Osteoblast (primary cell): Measurements from ENCODE around the gene SYNM. TPM values are rescaled to one million over a fixed set of nuclear protein-coding genes. Genes with fewer than 3 reads are reported as not detected.

Experiments used
- DNase-seq: peaks from one replicate; pipeline ENCODE4 v3.0.0; 2011; ENCODE audit warnings: low spot score, mixed read lengths; ENCODE audit not compliant: insufficient read length; ENCODE audit errors: missing footprints
- H2AFZ ChIP-seq: 2 replicates; pipeline ENCODE4 v1.6.0; 2011; ENCODE audit warnings: mild to moderate bottlenecking, low read length
- H3K27ac ChIP-seq: 2 replicates; pipeline ENCODE4 v1.5.1; 2011; ENCODE audit warnings: mild to moderate bottlenecking, low read depth, low read length, moderate library complexity
- H3K27me3 ChIP-seq: 2 replicates; pipeline ENCODE4 v1.6.0; 2012; ENCODE audit warnings: mild to moderate bottlenecking, control low read depth, inconsistent platforms, low read length, moderate library complexity; ENCODE audit not compliant: insufficient read depth
- H3K36me3 ChIP-seq: 2 replicates; pipeline ENCODE4 v1.5.1; 2011; ENCODE audit warnings: mild to moderate bottlenecking, low read length, control low read depth, moderate library complexity; ENCODE audit not compliant: insufficient read depth
- H3K4me1 ChIP-seq: 2 replicates; pipeline ENCODE4 v1.5.1; 2011; ENCODE audit warnings: mild to moderate bottlenecking, low read length, control low read depth, moderate library complexity; ENCODE audit not compliant: insufficient read depth
- H3K4me2 ChIP-seq: 2 replicates; pipeline ENCODE4 v1.6.0; 2011; ENCODE audit warnings: mild to moderate bottlenecking, low read length; ENCODE audit not compliant: insufficient read depth
- H3K4me3 ChIP-seq: fragments of 200-600 bp; sonication (generic); 3 replicates; pipeline ENCODE4 v1.5.1; 2012; ENCODE audit warnings: mild to moderate bottlenecking, low read length, inconsistent platforms; ENCODE audit not compliant: insufficient read depth
- H3K79me2 ChIP-seq: 2 replicates; pipeline ENCODE4 v1.6.0; 2012; ENCODE audit warnings: mild to moderate bottlenecking, low read length, control low read depth, inconsistent platforms; ENCODE audit not compliant: insufficient read depth
- H3K9me3 ChIP-seq: 2 replicates; pipeline ENCODE4 v1.5.1; 2011; ENCODE audit warnings: low read depth, low read length, control low read depth
- H4K20me1 ChIP-seq: 2 replicates; pipeline ENCODE4 v1.6.0; 2012; ENCODE audit warnings: mild to moderate bottlenecking, low read length, control low read depth; ENCODE audit not compliant: insufficient read depth
- total RNA-seq: library from RNA; depleted of rRNA; stranded (reverse); fragments of >200 nt; gene quantifications from 2 replicates; pipeline ENCODE4 v1.2.3, GENCODE V29; 2012
- TF ChIP-seq, protein P1 (sequence below): IDR thresholded peaks from 2 replicates; pipeline ENCODE4 v1.5.1; 2011; ENCODE audit warnings: mild to moderate bottlenecking, low read depth, low read length, moderate library complexity; ENCODE audit errors: extremely low read depth

SYNM gene
- total RNA-seq, 1 donor, result 4.0 TPM

DNA sequence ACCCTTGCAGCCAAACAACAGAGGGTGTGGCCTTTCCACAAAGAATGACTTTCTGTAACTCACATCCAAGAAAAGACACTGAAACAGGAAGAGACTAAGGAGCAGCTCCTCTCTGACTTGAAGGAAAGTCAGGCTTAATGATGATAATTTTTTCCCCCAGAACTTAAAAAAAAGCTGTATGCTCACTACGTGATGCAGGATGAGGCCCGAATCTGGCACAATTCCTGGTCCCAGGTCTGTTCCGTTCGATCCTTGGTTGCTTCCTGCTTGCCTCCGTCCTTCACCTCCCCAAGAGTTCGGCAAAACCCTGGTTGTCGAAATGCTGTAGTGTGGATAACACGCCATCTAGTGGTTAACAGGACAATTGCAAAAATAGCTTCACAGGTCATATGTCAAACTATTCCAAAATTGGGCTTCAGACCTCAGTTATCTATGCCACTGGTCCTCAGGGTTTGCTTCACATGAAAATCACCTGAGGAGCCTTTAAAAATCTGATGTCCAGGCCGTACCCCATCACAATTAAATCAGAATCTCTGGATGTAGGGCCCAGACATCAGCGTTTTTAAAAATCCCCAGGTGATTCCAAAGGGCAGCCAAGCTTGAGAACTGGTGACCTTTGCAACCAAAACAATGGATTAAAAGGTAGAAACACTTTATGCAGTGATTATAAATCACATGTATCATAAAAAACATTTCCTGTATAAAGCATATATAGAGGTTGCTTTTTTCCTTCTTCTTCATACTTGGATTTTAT lies 28.1 kb upstream of the SYNM start:
- Histone ChIP-seq H3K4me3 (peak overlapping the region; percentile 66), H2AFZ (peak overlapping the region; percentile 91), H3K36me3 (no peaks in the 10 kb centered on the region), H3K4me2 (peak overlapping the region; percentile 88), H3K79me2 (no peaks in the 10 kb centered on the region), H3K27me3 (peaks cover 12% of the 10 kb centered on the region), H3K4me1 (no peaks in the 10 kb centered on the region), H4K20me1 (no peaks in the 10 kb centered on the region), H3K27ac (no peak overlapping the region), H3K9me3 (no peaks in the 10 kb centered on the region)
- peak; percentile 70 for DNase-seq
- TF ChIP-seq, protein P1, sequence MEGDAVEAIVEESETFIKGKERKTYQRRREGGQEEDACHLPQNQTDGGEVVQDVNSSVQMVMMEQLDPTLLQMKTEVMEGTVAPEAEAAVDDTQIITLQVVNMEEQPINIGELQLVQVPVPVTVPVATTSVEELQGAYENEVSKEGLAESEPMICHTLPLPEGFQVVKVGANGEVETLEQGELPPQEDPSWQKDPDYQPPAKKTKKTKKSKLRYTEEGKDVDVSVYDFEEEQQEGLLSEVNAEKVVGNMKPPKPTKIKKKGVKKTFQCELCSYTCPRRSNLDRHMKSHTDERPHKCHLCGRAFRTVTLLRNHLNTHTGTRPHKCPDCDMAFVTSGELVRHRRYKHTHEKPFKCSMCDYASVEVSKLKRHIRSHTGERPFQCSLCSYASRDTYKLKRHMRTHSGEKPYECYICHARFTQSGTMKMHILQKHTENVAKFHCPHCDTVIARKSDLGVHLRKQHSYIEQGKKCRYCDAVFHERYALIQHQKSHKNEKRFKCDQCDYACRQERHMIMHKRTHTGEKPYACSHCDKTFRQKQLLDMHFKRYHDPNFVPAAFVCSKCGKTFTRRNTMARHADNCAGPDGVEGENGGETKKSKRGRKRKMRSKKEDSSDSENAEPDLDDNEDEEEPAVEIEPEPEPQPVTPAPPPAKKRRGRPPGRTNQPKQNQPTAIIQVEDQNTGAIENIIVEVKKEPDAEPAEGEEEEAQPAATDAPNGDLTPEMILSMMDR, result peak; percentile 92

DNA sequence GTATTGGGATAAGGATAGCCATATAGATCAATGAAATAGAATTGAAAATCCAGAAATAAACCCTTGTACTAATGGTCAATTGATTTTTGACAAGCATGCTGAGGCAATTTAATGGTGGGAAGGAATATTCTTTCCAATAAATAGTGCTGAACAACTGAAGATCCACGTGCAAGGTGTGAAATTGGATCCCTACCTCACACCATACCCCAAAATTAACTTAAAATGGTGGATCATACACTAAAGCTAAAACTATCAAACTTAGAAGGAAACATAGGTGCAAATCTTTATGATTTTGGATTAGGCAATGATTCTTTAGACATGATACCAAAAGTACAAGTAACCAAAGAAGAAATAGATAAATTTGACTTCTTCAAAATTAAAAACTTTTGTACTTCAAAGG lies 22.1 kb upstream of the SYNM start:
- no peak overlapping the region for H3K4me3 ChIP-seq
- H4K20me1 ChIP-seq, result no peaks in the 10 kb centered on the region
- H3K4me1 ChIP-seq, result peaks cover 15% of the 10 kb centered on the region
- no peak overlapping the region for H3K4me2 ChIP-seq
- TF ChIP-seq, protein P1, result no peak
- peak; percentile 62 for DNase-seq
- H3K9me3 ChIP-seq, result no peaks in the 10 kb centered on the region
- H3K27ac ChIP-seq, result no peak overlapping the region
- H3K36me3 ChIP-seq, result no peaks in the 10 kb centered on the region
- peaks cover 15% of the 10 kb centered on the region for H3K27me3 ChIP-seq
- no peak overlapping the region for H2AFZ ChIP-seq
- no peaks in the 10 kb centered on the region for H3K79me2 ChIP-seq

DNA sequence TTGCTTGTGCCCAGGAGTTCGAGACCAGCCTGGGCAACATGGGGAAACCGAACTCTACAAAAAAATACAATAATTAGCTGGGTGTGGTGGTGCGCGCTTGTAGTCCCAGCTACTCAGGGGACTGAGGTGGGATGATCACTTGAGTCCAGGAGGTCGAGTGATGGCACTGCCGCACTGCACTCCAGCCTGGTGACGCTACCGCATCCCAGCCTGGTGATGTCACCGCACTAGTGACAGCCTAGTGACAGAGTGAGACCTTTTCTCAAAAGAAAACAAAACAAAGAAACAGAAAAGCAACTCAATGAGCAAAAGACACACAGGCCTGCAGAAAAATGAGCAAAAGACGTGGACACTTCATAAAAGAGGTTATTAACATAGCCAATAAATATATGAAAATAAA lies 19.9 kb upstream of the SYNM start:
- no peak overlapping the region for H3K4me3 ChIP-seq
- no peaks in the 10 kb centered on the region for H4K20me1 ChIP-seq
- TF ChIP-seq, protein P1, result no peak
- DNase-seq, result no peak
- H3K27me3 ChIP-seq, result peaks cover 14% of the 10 kb centered on the region
- no peaks in the 10 kb centered on the region for H3K9me3 ChIP-seq
- no peak overlapping the region for H2AFZ ChIP-seq
- H3K4me2 ChIP-seq, result no peak overlapping the region
- H3K79me2 ChIP-seq, result no peaks in the 10 kb centered on the region
- peaks cover 15% of the 10 kb centered on the region for H3K4me1 ChIP-seq
- no peaks in the 10 kb centered on the region for H3K36me3 ChIP-seq
- H3K27ac ChIP-seq, result no peak overlapping the region

DNA sequence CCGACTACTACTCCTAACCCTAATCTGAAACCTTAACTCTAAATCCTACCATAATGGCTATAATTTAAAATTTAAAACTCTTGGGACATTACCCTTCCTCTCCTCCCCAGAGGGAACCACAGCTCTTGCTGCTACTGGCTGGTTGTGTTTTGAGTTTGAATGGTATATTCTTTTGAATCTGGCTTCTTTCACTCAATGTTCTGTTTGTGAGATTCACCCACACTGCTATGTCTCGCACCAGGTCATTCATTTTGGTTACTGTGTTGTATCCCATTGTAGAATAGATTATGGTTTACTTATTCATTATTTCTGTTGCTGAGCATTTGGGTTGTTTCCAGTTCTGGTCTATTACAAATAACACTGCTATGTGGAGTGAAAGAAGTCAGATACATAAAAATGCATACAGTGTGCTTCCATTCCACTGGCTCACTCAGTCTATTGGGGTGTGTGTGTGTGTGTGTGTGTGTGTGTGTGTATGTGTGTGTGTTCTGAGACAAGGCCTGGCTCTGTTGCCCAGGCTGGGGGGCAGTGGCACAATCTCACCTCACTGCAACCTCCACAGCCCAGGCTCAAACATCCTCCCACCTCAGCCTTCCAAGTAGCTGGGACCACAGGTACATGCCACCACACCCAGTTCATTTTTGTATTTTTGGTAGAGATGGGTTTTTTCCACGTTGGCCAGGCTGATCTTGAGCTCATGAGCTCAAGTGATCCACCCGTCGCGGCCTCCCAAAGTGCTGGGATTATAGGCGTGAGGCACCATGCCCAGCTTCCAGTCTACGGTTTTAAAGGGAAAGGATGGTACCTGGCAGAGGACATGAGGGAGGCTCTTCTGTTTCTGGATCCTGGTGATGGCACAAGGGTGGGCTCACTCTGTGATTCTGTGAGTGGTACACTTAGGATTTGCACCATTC lies 19.2 kb upstream of the SYNM start:
- Histone ChIP-seq H2AFZ (no peak overlapping the region), H3K27ac (no peak overlapping the region), H3K9me3 (no peaks in the 10 kb centered on the region), H4K20me1 (no peaks in the 10 kb centered on the region), H3K36me3 (no peaks in the 10 kb centered on the region), H3K4me2 (peak overlapping the region; percentile 14), H3K79me2 (no peaks in the 10 kb centered on the region), H3K27me3 (peaks cover 12% of the 10 kb centered on the region), H3K4me3 (no peak overlapping the region), H3K4me1 (peaks cover 15% of the 10 kb centered on the region)
- peak; percentile 69 for DNase-seq
- TF ChIP-seq, protein P1, result no peak
